Measurements from ENCODE around the gene PDE4D.

GRCh38 chr5:59772757-59773156 is 120.8 kb downstream of the PDE4D start:
- TF ChIP-seq CTCF (IDR thresholded peaks at IDR 0.05) = no peak
- TF ChIP-seq POLR2A (IDR thresholded peaks at IDR 0.05) = no peak
